Chondrocyte (in vitro differentiated cells): ENCODE data around the gene DENND4A. TPM values are rescaled to one million over a fixed set of nuclear protein-coding genes. Genes with fewer than 3 reads are reported as not detected.

ENCODE experiments used
- DNase-seq: peaks from one replicate; pipeline ENCODE4 v3.0.0; 2021; ENCODE audit warnings: mixed read lengths, low spot score
- H3K27ac Mint-ChIP-seq: one replicate; pipeline ENCODE4 v1.8.0; 2021; ENCODE audit warnings: mild to moderate bottlenecking, moderate library complexity, mixed read lengths; ENCODE audit not compliant: unreplicated experiment
- H3K27me3 Mint-ChIP-seq: 2 replicates; pipeline ENCODE4 v1.8.0; 2021; ENCODE audit warnings: low read depth, mixed read lengths
- H3K36me3 Mint-ChIP-seq: 2 replicates; pipeline ENCODE4 v1.8.0; 2021; ENCODE audit warnings: low read depth, mixed read lengths
- H3K4me1 Mint-ChIP-seq: 2 replicates; pipeline ENCODE4 v1.8.0; 2021; ENCODE audit warnings: low read depth, mild to moderate bottlenecking, mixed read lengths
- H3K4me3 Mint-ChIP-seq: one replicate; pipeline ENCODE4 v1.8.0; 2021; ENCODE audit warnings: mild to moderate bottlenecking, moderate library complexity, mixed read lengths; ENCODE audit not compliant: unreplicated experiment
- H3K9me3 Mint-ChIP-seq: 2 replicates; pipeline ENCODE4 v1.8.0; 2021; ENCODE audit warnings: low read depth, mixed read lengths
- total RNA-seq: library from RNA; stranded (reverse); gene quantifications from 3 replicates; pipeline ENCODE4 v1.2.1, GENCODE V29; 2021
- TF ChIP-seq, protein P1 (sequence below): fragments of 200-600 bp; sonication (generic); IDR thresholded peaks from 2 replicates; pipeline ENCODE4 v1.5.0; 2021; ENCODE audit warnings: antibody characterized with exemption, mild to moderate bottlenecking, moderate library complexity

The DENND4A gene
- total RNA-seq, 1 donor from 2014 or later: 9.7 TPM

DNA sequence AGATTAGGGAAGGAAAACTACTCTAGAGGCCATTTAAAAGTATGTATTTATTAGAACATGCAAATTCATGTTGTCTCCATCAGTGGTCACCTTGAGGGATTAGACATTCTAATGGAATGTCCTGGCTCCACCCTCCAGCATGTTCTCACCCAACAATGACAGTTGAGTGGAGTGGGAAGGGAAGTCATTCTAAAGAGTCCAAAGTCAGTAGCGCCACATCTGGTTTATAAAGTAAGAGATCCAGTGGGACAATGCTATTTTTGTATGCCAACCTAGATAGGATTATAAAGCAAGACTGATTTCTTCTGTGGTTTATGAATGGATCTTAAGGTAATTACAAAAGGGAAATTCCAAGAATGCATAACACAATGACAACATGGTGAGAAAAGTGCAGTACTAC, 137.1 kb downstream of the DENND4A start:
- Mint-ChIP-seq H3K4me3 (no peak overlapping the region), H3K27ac (no peak overlapping the region), H3K4me1 (peaks cover 18% of the 10 kb centered on the region), H3K9me3 (no peaks in the 10 kb centered on the region), H3K36me3 (peaks cover 16% of the 10 kb centered on the region), H3K27me3 (no peaks in the 10 kb centered on the region)
- TF ChIP-seq, protein P1, sequence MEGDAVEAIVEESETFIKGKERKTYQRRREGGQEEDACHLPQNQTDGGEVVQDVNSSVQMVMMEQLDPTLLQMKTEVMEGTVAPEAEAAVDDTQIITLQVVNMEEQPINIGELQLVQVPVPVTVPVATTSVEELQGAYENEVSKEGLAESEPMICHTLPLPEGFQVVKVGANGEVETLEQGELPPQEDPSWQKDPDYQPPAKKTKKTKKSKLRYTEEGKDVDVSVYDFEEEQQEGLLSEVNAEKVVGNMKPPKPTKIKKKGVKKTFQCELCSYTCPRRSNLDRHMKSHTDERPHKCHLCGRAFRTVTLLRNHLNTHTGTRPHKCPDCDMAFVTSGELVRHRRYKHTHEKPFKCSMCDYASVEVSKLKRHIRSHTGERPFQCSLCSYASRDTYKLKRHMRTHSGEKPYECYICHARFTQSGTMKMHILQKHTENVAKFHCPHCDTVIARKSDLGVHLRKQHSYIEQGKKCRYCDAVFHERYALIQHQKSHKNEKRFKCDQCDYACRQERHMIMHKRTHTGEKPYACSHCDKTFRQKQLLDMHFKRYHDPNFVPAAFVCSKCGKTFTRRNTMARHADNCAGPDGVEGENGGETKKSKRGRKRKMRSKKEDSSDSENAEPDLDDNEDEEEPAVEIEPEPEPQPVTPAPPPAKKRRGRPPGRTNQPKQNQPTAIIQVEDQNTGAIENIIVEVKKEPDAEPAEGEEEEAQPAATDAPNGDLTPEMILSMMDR: no peak
- DNase-seq: no peak

DNA sequence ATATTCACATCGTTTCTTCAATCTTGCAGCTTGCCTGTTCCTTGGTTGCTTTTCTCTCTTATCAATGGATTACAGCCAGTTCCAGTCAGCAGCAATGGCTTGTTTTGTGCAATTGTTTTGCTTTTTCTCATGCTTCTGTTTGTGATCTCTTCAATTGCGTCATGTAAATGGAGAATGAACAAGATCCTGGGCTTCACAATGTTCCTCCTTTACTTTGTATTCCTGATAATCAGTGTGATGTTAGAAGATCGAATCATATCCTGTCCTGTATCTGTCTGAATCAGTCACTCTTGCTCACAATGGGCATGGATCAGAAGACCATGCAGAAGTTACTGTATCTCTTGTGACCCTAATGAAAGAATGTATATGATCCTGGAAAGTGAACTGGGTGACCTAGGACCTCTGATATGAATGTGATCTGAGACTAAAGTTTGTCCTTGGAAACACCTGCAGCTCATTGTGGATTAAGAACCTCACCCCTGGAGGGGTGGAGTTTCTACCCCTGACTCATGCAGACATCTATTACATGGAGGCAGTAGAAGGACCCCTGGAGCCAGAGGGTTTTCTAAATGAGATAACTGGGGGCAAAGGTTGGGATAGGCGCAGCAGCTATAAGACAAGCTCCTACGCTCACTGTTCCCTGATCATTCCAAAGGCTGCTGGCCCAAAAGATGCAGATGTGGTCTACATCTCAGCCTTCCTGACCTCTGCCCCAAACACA, 138.1 kb downstream of the DENND4A start:
- H3K36me3 Mint-ChIP-seq: peaks cover 16% of the 10 kb centered on the region
- no peak for DNase-seq
- H3K9me3 Mint-ChIP-seq: no peaks in the 10 kb centered on the region
- H3K27ac Mint-ChIP-seq: no peak overlapping the region
- H3K4me1 Mint-ChIP-seq: peaks cover 18% of the 10 kb centered on the region
- H3K27me3 Mint-ChIP-seq: no peaks in the 10 kb centered on the region
- H3K4me3 Mint-ChIP-seq: no peak overlapping the region
- TF ChIP-seq, protein P1: no peak

DNA sequence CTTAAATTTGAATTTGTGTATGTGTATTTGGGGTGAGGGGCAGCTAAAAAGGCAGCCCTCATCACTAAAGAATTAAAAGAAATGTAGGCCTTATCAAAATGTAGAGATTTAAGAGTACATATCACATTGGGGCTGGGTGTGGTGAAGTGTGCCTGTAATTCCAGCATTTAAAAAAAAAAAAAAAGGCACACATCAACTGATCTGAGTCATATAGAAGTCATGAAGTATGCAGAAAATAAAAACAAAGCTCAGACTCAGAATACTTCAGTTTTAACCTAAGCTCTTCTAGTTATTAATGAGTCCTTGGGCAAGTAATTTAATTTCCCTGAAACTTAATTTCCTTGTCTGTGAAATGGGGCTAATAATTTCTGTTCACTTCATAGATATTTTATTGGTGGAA, 138.8 kb downstream of the DENND4A start:
- H3K27ac Mint-ChIP-seq: no peak overlapping the region
- DNase-seq: no peak
- H3K36me3 Mint-ChIP-seq: peaks cover 16% of the 10 kb centered on the region
- no peak overlapping the region for H3K4me3 Mint-ChIP-seq
- no peaks in the 10 kb centered on the region for H3K27me3 Mint-ChIP-seq
- TF ChIP-seq, protein P1: no peak
- peaks cover 18% of the 10 kb centered on the region for H3K4me1 Mint-ChIP-seq
- H3K9me3 Mint-ChIP-seq: no peaks in the 10 kb centered on the region

DNA sequence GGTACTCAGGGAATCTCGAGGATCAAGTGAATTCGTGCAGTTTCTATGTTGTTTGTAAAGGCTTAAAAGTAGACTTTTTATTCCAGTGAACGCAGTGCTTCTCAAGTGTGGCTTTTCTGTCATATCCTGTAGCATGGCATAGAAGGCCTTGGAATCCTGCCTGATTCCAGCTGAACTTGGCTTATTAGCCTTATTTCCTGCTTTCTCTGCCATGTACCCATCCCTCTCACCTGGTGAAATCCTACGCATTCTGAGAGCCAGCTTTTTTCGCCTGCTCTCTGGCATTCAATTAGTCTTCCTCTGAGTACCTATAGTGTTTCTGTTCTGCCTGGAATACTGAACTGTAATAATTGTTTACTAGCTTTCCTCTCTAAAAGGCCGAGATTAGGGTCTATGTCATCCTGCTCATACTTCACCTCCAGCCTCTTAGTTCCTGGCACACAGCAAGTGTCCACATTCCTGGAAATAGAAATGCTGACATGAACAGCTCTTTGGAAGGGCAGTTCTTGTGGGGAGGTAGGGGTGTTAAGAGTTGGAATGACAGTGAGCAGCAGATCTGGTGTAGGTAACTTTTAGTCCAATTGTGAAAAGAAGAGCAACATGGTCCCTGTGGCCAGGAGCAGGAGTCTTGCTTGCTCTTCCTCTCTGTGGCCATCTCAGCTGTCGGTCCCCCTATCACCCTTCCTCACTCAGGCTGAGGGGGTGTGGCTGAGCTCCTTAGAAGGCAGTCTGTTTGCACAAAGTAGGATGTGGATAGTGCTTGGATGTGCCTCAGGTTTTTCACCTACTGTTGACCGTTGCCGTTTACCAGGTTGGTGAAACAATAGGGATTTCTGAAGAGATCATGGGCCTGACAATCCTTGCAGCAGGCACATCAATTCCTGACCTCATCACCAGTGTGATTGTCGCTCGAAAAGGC, 140.0 kb downstream of the DENND4A start:
- TF ChIP-seq, protein P1: no peak
- DNase-seq: no peak
- no peak overlapping the region for H3K27ac Mint-ChIP-seq
- H3K4me3 Mint-ChIP-seq: no peak overlapping the region
- no peaks in the 10 kb centered on the region for H3K27me3 Mint-ChIP-seq
- H3K36me3 Mint-ChIP-seq: peaks cover 16% of the 10 kb centered on the region
- H3K4me1 Mint-ChIP-seq: peaks cover 18% of the 10 kb centered on the region
- H3K9me3 Mint-ChIP-seq: no peaks in the 10 kb centered on the region

DNA sequence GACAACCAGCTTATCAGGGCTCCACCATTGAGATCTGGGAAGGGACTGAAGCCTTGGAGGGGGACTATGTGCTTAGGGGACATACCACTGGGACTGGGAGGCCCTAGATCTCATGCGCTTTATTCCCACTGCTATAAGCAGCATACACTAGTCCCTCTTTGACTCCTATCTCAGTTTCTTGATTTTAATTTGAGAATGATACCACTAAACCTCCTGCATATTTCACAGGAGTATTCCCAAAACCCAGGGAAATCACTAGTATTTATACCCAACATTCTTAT, 141.1 kb downstream of the DENND4A start:
- Mint-ChIP-seq H3K4me3 (no peak overlapping the region), H3K36me3 (peaks cover 14% of the 10 kb centered on the region), H3K27me3 (no peaks in the 10 kb centered on the region), H3K9me3 (no peaks in the 10 kb centered on the region), H3K27ac (no peak overlapping the region), H3K4me1 (peaks cover 25% of the 10 kb centered on the region)
- TF ChIP-seq, protein P1: no peak
- DNase-seq: no peak
